Heart left ventricle (tissue), 13 donors: ENCODE data around the gene EIF2S2.

Experiments used
- CTCF ChIP-seq, 12 donors: fragments of 200-600 bp; sonication (generic) in 4 of 12; IDR thresholded peaks; one replicate each; pipeline versions ENCODE4 v1.5.0 to v1.8.0; 2018 to 2022; ENCODE audit warnings: antibody characterized with exemption in 12 of 12, mild to moderate bottlenecking in 5 of 12
- POLR2A ChIP-seq, 2 donors: fragments of 450-650 bp; IDR thresholded peaks; one replicate each; pipeline ENCODE4 v1.6.1; 2017; ENCODE audit warnings: antibody characterized with exemption in 2 of 2, mild to moderate bottlenecking in 2 of 2, moderate library complexity in 2 of 2
- donor health status: ischemic (EF 13 %, LVEDD 7.1; RV severe dilation, severe dysfunction).
- donor health status: DM: no; HTN: yes; CAD: no.
- donor health status: DM: no; HTN: no; CAD: no.
- donor health status: ischemic (EF 25% LVEDD 6.9; RV normal size, moderate dysfunction).
- donor health status: ischemic (EF 25% LVEDD 5.7; RV mildly dilated, moderate dysfunction).
- donor health status: ischemic (EF 35%, LVEDD 5.7; RV mildly dilated, moderate dysfunction).
- donor health status: nonischemic (EF 11% LVEDD 7.7; RV severe dilation, severe dysfunction).
- donor health status: DM: yes; HTN: yes; CAD: no.
- donor health status: PGD.
- donor health status: ischemic (EF 29% LVEDD 5.4; RV normal size, mild dysfunction).
- donor health status: nonischemic (EF 23%, LVEDD 6.1; RV moderate dilation, normal function).

DNA sequence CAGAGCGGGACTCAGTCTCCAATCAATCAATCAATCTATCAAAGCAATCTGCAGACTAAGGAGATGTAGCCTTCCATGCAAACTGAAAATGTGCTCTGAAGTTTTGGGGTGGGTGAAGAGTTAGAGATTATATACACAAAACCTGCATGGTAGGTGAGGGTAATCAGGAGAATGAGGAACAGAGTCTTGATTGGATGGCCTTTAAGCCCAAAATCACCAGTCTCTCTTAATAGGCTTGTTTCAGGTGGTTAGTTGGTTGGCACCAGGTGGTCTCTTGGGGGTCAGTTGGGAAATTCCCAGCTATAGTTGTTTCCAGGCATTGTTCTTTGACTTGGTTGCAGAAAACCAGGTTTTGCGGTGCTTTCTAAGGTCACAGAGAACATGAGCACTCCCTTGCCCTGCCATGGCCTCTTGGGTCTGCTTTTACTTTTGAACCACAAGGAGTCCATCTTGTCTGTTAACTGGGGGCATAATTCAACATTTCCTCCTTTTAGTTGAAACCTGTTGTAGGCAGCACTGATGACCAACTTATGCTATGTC is 33.3 kb upstream of the EIF2S2 start:
- TF ChIP-seq CTCF (IDR thresholded peaks at IDR 0.05) (no peak), POLR2A (IDR thresholded peaks at IDR 0.05) (no peak)
